BE2C (cell line): ENCODE data around the gene LMNB1.
"Not testable (repeated sequence)": the region's sequence is repeated elsewhere in the genome, so short reads cannot be mapped to it uniquely, and the experiment has no call there.

Source experiments
- DNase-seq: peaks from one replicate; pipeline ENCODE4 v3.0.0-alpha.2; 2020
- H3K27me3 ChIP-seq: fragments of 250-450 bp; sonication (Bioruptor Pico); 2 replicates; pipeline ENCODE4 v1.5.1; 2020; ENCODE audit warnings: mild to moderate bottlenecking
- H3K36me3 ChIP-seq: fragments of 250-450 bp; sonication (Bioruptor Pico); 2 replicates; pipeline ENCODE4 v1.5.1; 2020; ENCODE audit warnings: mild to moderate bottlenecking
- H3K4me1 ChIP-seq: fragments of 250-450 bp; sonication (Bioruptor Pico); 2 replicates; pipeline ENCODE4 v1.5.1; 2020
- H3K4me3 ChIP-seq: 2 replicates; pipeline ENCODE4 v1.5.1; 2011; ENCODE audit warnings: low read depth, low read length
- H3K9me3 ChIP-seq: fragments of 250-450 bp; sonication (Bioruptor Pico); 2 replicates; pipeline ENCODE4 v1.5.1; 2020
- CTCF ChIP-seq: IDR thresholded peaks from 2 replicates; pipeline ENCODE4 v1.5.1; 2012; ENCODE audit warnings: mild to moderate bottlenecking, low read depth, low read length

LMNB1 gene

GRCh38 chr5:126777975-126778674 is 1.2 kb downstream of the LMNB1 start:
- DNase-seq = peak; percentile 96
- TF ChIP-seq CTCF = no peak
- Histone ChIP-seq H3K36me3 (peaks cover 20% of the 10 kb centered on the region), H3K4me1 (no peaks in the 10 kb centered on the region), H3K27me3 (no peaks in the 10 kb centered on the region), H3K9me3 (no peaks in the 10 kb centered on the region), H3K4me3 (peak overlapping the region; percentile 94)

DNA sequence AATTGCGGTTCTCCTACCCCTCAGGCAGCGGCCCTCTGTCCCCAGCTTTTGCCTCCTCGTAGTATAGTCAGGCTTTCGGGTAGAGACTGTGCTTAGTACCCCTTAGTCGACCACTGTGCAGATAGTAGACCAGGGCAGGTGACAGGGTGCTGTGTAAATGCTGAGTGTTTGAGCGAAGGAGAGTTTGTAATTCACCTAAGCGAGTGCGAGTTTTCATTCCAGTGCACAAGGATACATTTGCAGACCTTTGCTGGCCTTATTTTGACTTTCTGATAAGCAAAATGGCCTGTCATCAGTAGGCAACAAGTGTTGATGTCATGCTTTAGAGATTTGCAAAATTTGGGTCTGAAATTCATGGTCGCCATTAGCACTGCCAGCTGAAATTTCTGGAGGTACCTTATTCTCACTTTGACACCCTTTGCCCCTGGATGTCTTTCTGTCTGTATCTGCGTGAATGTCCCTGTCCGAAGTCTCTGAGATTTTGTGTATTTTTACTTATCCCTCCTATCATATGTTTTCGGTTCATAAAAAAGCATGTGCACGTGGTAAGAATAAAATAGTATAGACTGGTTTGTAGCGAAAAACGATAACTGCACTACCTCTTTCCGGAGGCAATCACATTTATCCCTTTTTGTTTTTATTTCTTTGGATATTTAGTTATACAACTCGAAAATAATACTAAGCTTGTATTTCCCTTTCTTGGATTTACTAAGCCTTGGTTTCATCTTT is 1.9 kb downstream of the LMNB1 start:
- DNase-seq = no peak
- TF ChIP-seq CTCF = no peak
- H3K27me3 ChIP-seq = no peaks in the 10 kb centered on the region
- peaks cover 20% of the 10 kb centered on the region for H3K36me3 ChIP-seq
- H3K4me3 ChIP-seq = peak overlapping the region; percentile 94
- no peaks in the 10 kb centered on the region for H3K4me1 ChIP-seq
- H3K9me3 ChIP-seq = no peaks in the 10 kb centered on the region

DNA sequence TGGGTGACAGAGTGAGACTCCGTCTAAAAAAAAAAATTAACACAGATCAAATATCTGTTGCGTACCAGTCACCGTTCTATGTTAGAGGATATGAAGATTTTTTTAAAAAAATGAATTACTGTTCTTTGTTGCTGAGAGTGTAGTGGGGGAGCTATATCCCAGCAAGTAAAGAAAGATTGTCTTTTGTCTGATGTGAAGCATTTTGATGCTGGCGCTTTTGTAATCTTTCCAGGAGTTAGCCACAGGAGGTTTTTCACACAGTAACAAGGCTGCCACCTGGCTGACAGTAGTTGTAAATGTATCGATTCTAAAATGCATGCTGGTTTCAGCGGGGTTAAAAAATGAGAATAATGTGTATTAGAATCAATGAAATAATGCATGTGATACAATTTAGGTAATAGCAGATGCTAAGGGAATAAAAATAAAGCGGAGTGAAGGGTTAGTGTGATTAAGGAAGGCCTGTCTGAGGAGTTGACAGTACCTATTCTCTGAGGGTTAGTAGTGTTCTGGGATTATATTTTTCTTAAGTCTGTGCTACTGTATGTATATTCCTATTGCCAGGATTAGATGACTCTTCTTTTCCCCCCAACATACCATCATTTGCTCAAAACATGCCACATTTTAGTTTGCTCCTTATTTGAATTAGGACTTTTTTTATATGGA is 3.4 kb downstream of the LMNB1 start:
- peak overlapping the region; percentile 94; the same call in 1 of the 2 replicates for H3K4me3 ChIP-seq
- H3K9me3 ChIP-seq = no peaks in the 10 kb centered on the region
- no peaks in the 10 kb centered on the region for H3K27me3 ChIP-seq
- no peaks in the 10 kb centered on the region for H3K4me1 ChIP-seq
- DNase-seq = peak; percentile 50
- H3K36me3 ChIP-seq = peaks cover 20% of the 10 kb centered on the region
- peak; percentile 72 for TF ChIP-seq CTCF

DNA sequence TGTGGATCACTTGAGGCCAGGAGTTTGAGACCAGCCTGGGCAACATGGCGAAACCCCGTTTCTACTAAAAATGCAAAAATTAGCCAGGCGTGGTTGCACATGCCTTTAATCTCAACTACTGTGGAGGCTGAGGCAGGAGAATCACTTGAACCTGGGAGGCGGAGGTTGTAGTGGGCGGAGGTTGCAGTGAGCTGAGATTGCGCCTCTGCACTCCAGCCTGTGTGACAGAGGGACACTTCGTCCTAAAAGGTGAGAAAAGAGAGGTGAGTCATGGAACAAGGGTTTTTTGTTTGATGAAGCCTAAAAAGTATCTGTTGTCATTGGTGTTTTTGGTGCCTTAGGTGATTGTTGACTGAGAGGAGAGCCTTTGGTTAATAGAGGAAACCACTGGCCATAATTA is 11.5 kb downstream of the LMNB1 start:
- not testable (repeated sequence) for H3K4me1 ChIP-seq, H3K27me3 ChIP-seq, DNase-seq

DNA sequence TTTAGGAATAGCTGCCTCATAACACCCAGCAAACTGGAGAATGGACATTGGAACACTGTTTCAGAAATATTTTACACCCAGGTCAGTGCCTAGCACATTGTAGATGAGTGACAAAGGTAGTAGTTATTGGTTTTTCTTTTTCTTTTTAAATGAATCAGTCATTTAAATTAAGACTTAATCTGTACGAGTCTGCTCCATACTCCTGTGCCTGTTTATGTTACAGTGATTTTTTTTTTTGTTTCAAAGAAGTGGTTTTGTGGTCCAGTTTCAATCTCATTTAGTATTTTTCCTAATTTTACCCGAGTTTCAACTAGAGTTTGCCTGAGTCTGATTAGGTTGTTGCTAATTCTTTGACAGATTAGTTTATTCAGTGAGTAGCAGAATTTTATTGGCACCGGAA is 16.2 kb downstream of the LMNB1 start:
- H3K36me3 ChIP-seq = peaks cover 14% of the 10 kb centered on the region
- H3K4me1 ChIP-seq = no peaks in the 10 kb centered on the region
- no peak for TF ChIP-seq CTCF
- no peak for DNase-seq
- H3K9me3 ChIP-seq = no peaks in the 10 kb centered on the region
- H3K27me3 ChIP-seq = no peaks in the 10 kb centered on the region
- H3K4me3 ChIP-seq = no peak overlapping the region

More for the DNA sequence above, 11.5 kb downstream of the LMNB1 start:
- H3K4me3 ChIP-seq, H3K9me3 ChIP-seq, H3K36me3 ChIP-seq: not testable (repeated sequence)

DNA sequence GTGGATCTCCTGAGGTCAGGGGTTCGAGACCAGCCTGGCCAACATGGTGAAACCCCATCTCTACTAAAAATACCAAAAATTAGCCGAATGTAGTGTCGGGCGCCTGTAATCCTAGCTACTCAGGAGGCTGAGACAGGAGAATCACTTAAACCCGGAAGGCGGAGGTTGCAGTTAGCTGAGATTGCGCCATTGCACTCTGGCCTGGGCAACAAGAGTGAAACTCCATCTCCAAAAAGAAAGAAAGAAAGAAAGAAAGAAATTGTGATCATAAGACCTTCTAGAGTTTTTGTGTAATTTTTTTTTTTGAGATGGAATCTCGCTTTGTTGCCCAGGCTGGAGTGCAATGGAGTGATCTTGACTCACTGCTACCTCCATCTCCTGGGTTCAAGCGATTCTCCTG is 16.7 kb downstream of the LMNB1 start:
- not testable (repeated sequence) for DNase-seq, H3K4me3 ChIP-seq, H3K9me3 ChIP-seq, H3K4me1 ChIP-seq, H3K27me3 ChIP-seq
- peaks cover 14% of the 10 kb centered on the region for H3K36me3 ChIP-seq
